NCI-H2171 (cell line): ENCODE measurements around the gene GALM.
"Not testable (repeated sequence)": the region's sequence is repeated elsewhere in the genome, so short reads cannot be mapped to it uniquely, and the experiment has no call there.

ENCODE experiments used
- DNase-seq: peaks from one replicate; lab custom pipeline; 2025; lab: John Stamatoyannopoulos, UW

The GALM gene

DNA sequence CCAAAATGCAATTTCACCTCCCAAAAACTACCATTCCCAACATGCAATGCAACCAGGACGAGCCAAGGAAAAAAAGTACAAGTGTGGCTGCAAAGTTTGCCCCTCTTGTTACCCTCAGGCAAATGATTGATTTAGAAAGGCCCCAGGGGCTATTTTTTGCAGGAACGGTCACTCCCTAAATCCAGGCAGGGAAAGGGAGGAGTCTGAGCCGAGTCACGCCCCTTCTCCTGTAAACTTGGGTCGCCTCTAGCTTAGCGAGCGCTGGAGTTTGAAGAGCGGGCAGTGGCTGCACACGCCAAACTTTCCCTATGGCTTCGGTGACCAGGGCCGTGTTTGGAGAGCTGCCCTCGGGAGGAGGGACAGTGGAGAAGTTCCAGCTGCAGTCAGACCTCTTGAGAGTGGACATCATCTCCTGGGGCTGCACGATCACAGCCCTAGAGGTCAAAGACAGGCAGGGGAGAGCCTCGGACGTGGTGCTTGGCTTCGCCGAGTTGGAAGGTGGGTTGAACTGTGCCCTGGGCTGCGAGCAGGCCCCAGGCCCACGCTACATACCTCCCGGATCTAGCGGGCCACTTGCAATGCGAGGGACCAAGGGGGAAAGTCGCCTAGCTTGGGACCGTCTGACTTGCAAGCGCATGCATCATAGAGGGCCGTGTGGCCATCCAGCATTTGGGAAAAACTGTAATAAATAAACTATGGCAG, at the start of gene GALM:
TSS of gene GALM (plus strand) at position 261 of the 702 bp plus-strand sequence. CDS start at position 309, 48 bp downstream.
- no peak for DNase-seq

DNA sequence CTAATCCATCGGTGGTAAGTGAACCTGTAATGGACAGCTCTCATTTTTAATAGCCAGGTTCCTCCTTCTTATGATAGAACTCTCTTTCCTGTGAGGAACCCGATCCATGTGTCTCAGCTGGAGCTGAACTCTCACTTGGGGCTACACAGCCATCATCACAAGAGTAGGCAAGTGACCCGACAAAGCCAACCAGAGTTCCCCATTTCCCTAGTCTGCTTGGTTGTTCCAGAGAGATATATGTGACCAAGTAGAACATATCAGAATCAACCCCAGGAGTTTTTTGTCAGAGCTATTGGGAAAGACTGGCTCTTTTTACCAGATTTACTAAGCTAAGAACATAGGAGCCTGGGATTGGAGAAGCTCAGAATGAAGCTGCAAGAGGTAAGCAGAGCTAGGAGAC, 48.6 kb upstream of the GALM start:
- no peak for DNase-seq

DNA sequence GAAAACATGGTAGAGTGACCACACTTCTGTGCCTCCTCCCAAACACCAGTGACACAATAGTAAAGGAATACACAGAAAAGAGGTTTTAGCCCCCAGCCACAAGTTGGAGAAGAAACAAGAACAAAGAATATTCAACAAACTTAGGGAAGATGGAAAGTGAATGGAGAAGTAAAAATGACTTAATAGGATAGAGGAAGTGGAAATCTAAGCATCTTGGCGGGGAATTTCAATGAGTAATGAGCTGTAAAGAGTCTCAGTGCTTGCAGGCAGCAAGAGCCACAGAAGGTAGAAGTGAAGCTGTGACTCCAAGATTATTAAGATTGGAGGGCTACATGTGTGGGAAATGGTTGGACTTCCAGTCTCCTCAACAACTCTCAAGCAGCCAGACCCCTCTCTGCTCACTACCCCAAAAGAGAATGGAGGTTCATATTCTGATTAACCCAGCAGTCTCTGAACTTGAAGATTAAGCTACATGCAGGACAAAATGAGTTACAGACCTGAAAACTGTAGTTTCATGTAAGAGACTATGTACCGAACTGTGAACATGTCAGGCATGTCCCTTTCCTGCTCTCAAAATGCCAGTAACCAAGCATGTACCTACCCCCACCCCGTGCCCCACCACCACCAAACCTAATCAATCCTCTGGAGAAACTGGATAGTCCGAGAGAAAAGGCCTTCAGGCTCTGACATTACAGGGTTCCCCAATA, 46.3 kb upstream of the GALM start:
- no peak for DNase-seq

DNA sequence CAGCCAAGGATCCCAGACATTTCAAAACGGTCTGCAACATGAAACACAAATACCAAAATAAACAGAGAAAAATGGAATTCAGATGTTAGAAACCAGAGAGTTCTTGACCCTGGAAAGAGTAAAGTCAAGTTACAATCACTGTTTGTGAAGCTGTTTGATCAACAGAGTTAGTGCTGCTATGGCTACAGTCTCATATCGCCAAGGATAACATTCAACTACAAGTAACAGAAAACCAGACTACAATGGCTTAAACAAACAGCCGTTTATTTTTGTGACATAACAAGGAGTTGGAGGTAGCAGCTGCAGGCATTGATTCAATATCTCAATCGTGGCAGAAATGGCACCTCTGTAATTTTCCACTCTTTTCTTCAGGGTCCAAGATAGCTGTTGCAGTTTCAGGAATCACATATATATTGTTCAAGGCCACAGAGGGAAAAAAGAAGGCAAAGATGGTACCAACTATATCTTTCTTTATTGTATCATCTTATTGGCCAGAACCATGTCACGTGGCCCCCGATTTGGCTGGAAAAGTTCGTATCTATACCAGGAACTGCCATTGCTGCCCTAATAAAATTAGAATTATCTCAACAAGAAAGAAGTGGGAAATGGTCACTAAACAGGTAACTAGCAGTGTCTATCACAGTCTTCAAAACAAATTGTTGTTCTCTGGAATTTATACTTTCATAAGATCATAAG, 45.5 kb upstream of the GALM start:
- DNase-seq, result no peak

DNA sequence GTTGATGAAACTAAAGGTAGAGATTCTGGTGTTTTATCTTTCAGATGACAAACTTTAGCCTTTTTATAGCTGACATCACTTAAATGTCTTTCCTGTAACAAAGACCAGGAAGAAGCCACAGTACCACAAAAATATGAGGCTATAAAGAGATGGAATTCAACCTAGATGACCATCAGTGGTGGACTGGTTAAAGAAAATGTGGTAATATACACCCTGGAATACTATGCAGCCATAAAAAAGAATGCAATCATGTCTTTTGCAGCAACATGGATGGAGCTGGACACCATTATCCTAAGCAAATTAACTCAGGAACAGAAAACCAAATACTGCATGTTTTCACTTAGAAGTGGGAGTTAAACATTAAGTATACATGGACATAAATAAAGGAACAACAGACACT, 44.9 kb upstream of the GALM start:
- DNase-seq, result no peak

DNA sequence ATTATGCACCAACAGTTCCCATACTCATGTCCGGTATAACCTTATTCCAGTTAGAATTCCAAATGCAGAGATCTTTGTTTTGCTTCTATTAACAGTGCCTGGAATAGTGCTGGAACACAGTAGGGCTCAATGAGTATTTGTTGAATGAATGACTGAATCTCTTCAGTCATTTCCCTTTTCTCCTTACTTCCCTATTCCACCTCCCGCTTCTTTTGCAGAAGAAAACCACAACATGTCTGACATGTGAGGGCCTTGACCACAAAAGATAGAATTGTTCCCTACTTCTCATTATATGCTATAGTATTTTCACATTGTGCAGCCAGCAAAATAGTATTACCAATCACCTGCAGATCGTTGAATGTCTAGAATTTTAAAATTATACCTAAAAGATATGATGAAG, 43.7 kb upstream of the GALM start:
- DNase-seq, result no peak

DNA sequence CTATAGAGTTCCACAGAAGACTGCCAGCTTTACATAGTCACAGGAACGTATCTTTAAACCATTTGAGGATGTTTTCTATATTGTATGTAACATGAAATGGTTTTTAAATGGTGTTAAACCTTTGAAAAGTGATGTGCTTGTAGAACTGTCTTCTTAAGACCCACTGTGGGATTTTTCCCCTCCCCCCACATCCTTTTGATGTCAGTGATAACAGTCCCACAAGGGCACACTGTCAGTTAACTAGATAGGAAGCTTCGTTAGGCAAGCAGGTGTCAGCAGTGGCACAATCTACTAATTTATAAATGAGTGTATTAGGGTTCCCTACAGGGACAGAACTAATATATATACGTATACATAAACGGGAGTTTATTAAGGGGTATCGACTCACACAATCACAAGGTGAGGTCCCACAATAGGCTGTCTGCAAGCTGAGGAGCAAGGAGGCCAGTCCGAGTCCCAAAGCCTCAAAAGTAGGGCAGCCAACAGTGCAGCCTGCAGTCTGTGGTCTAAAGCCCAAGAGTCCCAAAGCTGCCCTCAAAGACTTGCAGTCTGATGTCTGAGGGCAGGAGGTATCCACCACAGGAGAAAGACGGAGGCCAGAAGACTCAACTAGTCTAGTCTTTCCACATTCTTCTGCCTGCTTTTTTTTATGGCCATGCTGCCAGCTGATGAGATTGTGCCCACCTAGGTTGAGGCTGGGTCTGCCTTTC, 39.4 kb upstream of the GALM start:
- no peak for DNase-seq

DNA sequence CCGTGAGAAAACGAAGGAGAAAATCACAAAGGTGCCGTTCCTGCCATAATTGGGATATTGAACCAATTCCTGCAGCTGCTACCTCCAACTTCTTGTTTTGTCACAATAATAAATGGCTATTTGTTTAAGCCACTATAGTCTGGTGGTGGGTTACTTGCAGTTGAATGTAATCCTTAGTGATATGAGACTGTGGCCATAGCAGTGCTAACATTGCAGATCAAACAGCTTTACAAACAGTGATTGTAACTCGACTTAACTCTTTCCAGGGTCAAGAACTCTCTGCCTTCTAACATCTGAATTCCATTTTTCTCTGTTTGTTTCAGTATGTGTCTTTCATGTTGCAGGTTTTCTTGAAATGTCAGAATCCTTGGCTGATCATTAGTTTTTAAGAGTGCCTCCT, 38.5 kb upstream of the GALM start:
- no peak for DNase-seq

DNA sequence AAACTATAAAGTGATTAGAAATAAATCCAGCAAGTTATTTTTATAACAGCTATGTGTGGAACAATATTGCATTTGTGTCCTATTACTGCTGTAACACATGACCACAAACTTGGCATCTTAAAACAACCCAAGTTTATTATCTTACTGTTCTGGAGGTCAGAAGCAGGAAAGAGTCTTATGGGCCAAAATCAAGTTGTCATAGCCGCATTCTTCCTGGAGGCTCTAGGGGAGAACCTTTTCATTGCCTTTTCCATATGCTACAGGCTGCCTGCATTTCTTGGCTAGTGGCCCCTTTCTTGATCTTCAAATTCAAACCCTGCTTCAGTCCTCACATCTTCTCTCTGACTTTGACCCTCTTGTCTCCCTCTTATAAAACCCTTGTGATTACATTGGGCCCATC, 36.2 kb upstream of the GALM start:
- no peak for DNase-seq

DNA sequence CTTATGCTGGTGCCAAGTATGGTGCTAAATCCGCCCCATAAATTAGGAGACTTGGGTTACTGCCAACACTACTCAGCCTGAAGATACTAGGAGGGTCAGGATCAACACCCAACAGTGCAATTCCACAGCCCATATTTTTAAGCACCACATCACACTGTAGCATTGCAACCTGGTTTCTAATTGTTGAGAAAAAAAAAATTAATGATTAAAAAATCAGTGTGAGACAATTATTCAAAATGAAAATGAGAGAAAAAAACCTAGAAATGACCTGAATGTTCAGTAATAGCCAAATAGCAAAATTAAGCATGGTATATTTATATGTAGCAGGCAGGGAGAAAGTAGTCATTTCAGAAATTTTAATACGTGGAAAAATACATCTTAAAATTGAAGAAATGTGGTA, 33.9 kb upstream of the GALM start:
- no peak for DNase-seq

DNA sequence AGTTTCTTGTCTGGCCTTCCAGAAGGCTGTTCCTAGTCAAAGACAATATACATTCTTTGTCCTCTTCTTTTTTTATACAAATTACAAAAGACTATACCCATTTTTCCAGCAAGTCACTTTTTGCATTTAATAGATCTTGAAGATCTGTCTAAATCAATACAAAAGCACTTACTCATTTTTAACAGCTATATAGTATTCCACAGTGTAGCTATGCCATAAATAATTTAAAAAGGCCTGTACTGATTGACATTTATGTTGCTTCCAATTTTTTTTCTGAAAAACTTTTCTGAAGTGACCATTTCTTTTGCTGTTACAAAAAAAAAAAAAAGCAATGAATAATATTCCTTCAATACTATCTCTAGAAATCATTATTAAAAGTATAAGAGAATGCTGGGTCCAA, 32.9 kb upstream of the GALM start:
- DNase-seq, result no peak

DNA sequence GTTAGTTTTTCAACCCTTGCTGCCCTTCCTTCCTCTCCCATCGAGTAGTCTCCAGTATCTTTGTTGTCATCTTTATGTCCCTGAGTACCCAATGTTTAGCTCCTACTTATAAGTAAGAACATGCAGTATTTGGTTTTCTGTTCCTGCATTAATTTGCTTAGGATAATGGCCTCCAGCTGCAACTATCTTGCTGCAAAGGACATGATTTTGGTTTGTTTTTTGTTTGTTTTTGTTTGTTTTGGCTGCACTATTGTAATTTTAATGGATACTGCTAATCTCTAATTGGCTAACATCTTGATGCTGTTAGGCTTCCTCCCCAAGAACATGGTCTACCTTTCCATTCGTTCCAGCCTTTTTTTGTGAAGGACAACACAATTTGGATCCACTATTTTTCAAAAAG, 32.0 kb upstream of the GALM start:
- DNase-seq, result no peak

DNA sequence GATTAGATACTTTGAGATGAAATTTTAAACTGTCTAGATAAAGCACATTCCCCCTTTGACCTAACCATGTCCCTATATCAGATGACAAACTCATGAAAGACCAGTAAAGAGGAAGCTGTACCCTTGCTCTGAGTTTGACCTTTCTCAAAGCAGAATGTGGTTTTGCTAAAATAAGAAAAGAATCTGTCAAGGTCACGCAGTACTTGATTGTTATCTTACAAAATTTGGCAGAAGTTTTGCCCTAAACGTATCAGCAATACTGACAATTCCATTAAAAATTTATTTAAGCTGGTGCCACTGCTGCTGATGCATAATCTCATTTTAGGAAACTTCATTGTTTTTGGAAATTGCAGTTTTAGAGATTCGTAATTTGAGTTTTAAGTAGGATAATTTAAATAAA, 31.2 kb upstream of the GALM start:
- no peak for DNase-seq

DNA sequence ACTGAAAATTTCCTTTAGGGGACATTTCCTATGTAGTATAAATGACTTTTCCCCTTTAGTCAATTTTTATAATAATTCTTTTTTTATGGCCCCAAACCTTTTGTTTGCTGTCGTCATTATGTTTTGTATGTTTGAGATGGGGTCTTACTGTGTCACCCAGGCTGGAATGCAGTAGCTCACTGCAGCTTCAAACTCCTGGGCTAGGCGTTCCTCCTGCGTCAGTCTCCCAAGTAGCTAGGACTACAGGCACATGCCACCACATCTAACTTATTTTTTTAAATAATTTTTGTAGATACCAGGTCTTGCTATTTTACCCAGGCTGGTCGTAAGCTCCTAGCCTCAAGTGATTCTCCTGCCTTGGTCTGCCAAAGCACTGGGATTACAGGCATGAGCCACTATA, 30.8 kb upstream of the GALM start:
- no peak for DNase-seq

DNA sequence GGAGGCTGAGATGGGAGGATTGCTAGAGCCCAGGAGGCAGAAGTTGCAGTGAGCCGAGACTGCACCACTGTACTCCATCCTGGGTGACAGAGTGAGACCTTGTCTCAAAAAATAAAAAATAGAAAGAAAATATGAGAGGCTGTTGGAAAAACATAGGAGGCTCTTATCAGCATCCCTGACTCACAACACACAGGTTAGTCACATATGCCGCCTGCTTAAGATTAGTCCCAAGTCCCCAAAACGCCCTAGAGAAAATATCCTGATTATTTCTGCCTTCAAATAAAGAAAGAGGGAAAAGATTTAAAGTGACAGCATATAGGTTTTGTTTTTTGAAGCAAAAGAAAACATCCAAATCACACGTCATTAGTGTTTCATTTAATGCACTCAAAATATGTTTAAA, 29.8 kb upstream of the GALM start:
- DNase-seq, result no peak

DNA sequence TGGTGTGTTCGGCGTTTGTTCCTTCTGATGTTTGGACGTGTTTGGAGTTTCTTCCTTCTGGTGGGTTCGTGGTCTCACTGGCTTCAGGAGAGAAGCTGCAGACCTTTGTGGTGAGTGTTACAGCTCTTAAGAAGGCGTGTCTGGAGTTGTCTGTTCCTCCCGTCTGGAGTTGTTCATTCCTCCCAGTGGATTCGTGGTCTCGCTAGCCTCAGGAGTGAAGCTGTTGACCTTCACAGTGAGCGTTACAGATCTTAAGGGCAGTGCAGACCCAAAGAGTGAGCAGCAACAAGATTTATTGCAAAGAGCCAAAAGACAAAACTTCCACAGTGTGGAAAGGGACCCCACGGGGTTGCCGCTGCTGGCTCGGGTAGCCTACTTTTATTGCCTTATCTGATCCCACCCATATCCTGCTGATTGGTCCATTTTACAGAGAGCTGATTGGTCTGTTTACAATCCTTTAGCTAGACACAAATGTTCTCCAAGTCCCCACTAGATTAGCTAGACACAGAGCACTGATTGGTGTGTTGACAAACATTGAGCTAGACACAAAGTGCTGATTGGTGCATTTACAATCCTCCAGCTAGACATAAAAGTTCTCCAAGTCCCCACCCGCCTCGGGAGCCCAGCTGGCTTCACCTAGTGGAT, 23.4 kb upstream of the GALM start:
- not testable (repeated sequence) for DNase-seq

DNA sequence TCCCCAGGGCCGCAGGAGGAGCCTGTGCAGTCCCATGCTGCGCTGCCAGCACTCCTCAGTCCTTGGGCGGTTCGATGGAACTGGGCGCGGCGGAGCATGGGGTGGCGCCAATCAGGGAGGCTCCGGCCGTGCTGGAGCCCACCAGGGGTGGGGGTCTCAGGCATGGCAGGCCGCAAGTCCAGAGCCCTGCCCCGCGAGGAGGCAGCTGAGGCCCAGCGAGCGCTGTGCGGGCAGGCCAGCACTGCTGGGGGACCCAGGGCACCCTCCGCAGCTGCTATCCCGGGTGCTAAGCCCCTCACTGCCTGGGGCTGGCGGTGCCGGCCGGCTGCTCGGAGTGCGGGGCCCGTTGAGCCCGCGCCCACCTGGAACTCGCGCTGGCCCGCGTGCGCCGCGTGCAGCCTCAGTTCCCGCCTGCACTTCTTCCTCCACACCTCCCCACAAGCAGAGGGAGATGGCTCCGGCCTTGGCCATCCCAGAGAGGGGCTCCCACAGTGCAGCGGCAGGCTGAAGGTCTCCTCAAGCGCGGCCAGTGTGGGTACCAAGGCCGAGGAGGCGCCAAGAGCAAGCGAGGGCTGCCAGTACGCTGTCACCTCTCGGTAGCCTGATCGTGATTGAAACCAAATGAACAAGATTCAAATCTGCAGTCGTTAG, 22.8 kb upstream of the GALM start:
- DNase-seq, result no peak

DNA sequence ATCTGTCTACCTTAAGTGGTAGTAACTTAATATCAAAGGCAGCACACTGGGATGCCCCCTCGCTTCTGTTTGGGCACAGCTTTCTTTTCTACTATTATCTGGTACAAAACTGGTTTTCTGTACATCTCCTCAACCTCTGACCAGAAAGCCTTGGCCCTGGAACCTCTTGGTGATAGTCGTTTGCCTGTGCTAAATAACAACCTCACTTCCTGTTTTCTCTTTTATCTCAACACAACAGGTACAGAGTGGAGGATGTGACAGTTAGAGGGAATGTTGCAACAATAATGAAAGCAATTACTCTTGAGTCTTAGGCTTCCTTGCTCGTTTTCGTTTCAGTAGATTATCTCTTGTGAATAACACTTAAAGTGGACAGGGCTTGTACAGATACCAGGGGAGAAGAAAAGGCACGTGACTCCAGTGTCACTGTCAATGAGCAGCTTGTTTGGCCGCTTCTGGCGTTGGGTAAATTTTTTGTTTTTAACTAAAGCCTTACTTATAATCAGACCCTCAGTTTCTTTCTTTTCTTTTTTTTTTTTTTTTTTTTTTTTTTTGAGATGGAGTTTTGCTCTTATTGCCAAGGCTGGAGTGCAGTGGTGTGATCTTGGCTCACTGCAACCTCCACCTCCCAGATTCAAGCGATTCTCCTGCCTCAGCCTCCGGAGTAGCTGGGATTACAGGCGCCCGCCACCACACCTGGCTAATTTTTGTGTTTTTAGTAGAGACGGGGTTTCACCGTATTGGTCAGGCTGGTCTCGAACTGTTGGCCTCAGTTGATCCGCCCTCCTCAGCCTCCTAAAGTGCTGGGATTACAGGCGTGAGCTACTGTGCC, 22.0 kb upstream of the GALM start:
- DNase-seq, result not testable (repeated sequence)

DNA sequence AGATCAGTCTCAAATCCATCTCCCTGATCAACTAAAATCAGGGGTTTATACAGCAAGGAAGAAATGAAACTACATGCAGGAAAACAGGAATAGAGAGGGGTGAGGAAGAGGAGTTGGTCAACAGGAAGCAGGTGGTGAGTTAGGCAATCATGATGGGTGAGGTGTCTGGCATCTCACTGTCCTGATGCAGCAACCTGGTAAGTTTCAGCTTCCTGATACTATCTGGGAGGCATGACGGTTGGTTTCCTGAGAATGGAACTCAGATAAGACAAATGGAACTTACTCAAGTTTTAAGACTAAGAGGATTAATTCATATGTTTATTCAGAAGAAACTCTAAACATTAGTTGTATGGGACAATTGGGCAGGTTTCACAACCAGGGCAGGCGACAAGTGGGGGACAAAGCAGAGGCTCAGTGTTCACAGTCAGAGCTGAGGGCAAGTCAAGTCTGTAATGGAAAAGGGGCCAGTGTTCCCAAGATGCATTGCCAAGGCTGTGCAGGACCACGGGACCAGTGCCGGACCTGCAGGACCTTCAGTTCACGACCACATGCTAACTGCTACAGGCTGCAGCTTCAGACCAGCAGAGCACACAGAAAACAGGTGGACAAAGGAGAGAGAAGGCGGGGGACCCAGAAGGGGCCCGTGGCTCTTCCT, 17.7 kb upstream of the GALM start:
- DNase-seq, result no peak

DNA sequence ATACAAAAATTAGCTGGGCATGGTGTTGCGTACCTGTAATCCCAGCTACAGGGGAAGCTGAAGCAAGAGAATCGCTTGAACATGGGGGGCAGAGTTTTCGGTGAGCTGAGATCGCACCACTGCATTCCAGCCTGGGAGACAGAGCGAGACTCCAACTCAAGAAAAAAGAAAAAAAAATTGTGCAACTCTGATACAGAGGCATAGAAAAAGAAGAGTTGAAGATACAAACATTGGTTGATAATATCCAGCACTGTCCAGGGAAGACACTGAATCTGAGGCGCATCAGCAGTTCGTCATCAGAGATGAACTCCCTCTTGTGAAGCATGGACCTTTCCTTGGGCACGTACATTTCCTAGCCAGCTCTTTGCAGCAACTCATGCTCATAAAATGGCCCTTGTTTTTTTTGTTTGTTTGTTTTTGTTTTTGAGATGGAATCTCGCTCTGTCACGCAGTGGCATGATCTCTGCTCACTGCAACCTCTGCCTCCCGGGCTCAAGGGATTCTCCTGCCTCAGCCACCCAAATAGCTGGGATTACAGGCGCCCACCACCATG, 16.7 kb upstream of the GALM start:
- no peak for DNase-seq
